Measurements from ENCODE around the gene KIF26B.

The KIF26B gene

GRCh38 chr1:245197911-245198379 is 43.2 kb downstream of the KIF26B start:
- DNase-seq (ENCODE audit: low read depth) = peak; percentile 85
- H3K4me3 ChIP-seq (ENCODE audit: low read length) = peak overlapping the region; percentile 32; the same call in 1 of the 2 replicates
- no peak for TF ChIP-seq CTCF (conservative IDR thresholded peaks at IDR 0.05; ENCODE audit: low read length)

DNA sequence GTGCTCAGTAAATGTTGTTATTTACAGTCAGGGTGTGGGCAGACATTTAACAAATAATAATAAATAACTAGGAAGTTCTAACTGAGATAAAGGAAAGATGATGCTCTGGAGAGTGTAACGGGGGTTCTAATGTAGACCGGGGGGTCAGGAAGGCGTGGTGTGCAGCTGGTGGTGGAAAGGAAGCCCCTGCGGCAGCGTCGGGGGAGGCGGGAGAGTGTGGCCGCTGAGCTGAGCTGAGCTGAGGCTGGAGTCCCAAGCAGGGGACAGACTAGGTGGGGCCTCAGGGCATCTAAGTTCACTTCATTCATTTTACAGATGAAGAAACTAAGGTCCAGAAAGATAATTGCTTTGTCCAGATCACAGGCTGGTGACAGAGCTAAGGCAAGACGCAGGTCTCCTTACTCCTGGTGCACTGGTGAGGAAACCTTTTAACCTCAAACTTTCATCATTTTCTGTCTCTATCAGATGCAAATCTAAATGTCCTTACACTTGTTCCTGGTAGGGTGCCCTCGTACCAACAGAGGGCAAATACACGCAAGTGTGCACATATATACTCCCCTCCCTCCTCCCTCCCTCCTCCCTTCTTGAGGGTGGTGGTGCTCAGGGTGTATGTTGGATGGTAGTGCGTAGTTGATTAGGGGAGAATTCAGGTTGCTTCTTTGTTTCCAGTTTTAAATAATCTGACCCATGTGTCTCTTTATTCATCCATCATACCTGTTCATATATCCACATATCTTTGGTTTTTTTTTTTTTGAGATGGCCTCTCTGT is 44.1 kb downstream of the KIF26B start:
- H3K4me3 ChIP-seq (ENCODE audit: low read length) = no peak overlapping the region
- DNase-seq (ENCODE audit: low read depth) = no peak
- TF ChIP-seq CTCF (conservative IDR thresholded peaks at IDR 0.05; ENCODE audit: low read length) = no peak

DNA sequence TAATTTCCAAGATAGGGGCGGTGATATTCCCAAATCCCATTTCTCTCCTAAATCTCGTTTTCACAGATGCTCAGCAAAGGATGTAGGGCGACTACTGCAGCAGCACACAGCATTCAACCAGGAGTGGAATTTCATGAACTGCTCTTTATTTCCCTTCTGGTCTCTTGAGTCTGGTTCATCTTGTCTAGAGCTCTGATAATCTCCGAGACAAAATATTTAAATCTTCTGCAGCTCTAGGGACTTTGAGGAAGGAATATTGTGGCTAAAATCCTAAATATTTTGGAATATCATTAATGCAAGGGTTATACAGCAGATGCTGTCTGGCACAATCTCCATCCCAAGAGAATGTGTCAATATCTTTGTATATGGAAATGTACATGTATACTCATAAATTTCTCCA is 45.4 kb downstream of the KIF26B start:
- DNase-seq (ENCODE audit: low read depth) = no peak
- H3K4me3 ChIP-seq (ENCODE audit: low read length) = no peak overlapping the region
- no peak for TF ChIP-seq CTCF (conservative IDR thresholded peaks at IDR 0.05; ENCODE audit: low read length)

- no peak for DNase-seq (ENCODE audit: low read depth)
- TF ChIP-seq CTCF (conservative IDR thresholded peaks at IDR 0.05; ENCODE audit: low read length) = no peak
- no peak overlapping the region for H3K4me3 ChIP-seq (ENCODE audit: low read length)
Measured at GRCh38 chr1:245201201-245201600, 46.4 kb downstream of the KIF26B start.

GRCh38 chr1:245201827-245202226 is 47.0 kb downstream of the KIF26B start:
- DNase-seq (ENCODE audit: low read depth) = peak; percentile 37
- no peak overlapping the region for H3K4me3 ChIP-seq (ENCODE audit: low read length)
- no peak for TF ChIP-seq CTCF (conservative IDR thresholded peaks at IDR 0.05; ENCODE audit: low read length)

- H3K4me3 ChIP-seq (ENCODE audit: low read length) = no peak overlapping the region
- peak; percentile 68 for DNase-seq (ENCODE audit: low read depth)
- no peak for TF ChIP-seq CTCF (conservative IDR thresholded peaks at IDR 0.05; ENCODE audit: low read length)
Measured at GRCh38 chr1:245205396-245205795, 50.6 kb downstream of the KIF26B start.

DNA sequence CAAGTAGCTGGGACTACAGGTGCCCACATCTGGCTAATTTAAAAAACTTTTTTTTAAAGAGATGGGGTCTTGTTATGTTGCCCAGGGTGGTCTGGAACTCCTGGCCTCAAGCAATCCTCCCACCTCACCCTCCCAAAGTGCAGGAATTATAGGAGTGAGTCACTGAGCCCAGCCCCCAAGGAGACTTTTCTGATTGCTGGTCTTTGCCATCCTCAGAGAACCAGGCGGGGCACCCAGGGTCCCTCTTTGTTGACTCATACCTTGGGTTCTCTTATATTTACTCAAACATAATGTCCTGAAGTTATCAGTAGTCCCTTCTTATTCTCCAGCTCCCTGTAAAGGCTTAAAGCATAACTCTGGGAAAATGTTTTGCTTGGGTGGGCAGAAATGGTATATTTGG is 51.1 kb downstream of the KIF26B start:
- TF ChIP-seq CTCF (conservative IDR thresholded peaks at IDR 0.05; ENCODE audit: low read length) = no peak
- no peak for DNase-seq (ENCODE audit: low read depth)
- no peak overlapping the region for H3K4me3 ChIP-seq (ENCODE audit: low read length)

All from AG10803 (cell line).